ELF-1 (cell line): Measurements from ENCODE around the gene MRRF.

ENCODE experiments used
- DNase-seq: peaks from one replicate; pipeline ENCODE4 v3.0.0-alpha.2; 2016; ENCODE audit warnings: low read depth, low spot score

The MRRF gene, protein sequence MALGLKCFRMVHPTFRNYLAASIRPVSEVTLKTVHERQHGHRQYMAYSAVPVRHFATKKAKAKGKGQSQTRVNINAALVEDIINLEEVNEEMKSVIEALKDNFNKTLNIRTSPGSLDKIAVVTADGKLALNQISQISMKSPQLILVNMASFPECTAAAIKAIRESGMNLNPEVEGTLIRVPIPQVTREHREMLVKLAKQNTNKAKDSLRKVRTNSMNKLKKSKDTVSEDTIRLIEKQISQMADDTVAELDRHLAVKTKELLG

GRCh38 chr9:122264360-122265148 is at the start of gene MRRF, which contains the start of gene RBM18:
Gene MRRF, plus strand, starts transcription at chr9:122264882. Its CDS starts 6,010 bp downstream, at chr9:122270892.
Gene RBM18, minus strand, starts transcription at chr9:122264840. Its CDS starts 3,348 bp downstream, at chr9:122261492.
- DNase-seq = peak; percentile 98

- no peak for DNase-seq
These were observed 49.0 kb upstream of the MRRF start for GRCh38 chr9:122215663-122216062.

DNA sequence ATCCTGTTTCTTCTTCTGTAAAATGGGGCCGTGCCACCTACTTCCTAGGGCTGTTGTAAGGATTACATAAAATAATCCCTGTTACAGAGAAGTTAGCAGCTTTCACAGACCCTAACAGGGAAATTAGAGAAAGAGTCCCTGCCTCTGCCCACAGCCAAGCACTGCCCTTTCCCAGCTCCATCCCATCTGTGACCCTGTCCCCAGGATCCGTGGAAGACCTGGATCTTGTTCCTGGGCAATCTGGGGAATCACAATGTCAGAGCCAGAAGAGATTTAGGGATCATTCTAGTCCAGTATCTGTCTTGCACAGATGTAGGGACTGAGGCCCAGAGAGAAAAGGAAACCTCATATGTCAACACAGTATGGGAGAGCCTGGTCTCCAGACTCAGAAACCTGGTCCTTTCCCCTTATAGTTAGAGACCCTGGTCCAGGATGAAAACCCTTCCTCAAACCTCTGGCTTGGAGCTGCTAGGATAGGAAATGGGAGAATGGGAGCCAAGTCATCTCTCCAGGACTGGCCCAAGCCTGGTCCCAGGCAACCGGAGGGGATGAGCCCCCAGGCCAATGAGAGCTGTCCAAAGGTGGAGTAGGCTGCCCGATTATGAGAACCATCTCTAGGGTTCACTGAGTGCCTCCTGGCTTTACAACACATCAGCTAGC is 48.4 kb upstream of the MRRF start:
- no peak for DNase-seq

- DNase-seq = no peak
These were observed 47.8 kb upstream of the MRRF start for GRCh38 chr9:122216798-122217418.

DNA sequence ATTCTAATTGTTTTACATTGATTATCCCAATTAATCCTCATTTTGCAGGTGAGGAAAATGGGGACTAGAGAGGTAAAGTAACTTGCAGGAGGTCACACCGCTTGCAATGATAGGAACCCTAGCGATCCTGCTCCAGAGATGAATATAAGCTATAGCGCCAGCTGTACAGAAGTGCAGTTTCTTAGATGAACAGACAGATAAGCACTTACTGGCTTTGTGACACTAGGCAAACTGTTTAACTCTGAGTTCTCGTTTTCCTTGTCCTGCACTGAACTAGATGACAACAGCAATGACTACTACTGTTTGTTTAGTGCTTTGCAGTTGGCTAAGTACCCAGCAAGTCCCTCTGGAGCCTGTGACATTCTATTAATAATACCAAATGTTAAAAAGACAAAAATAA is 47.0 kb upstream of the MRRF start:
- DNase-seq = no peak

- no peak for DNase-seq
These were observed 46.4 kb upstream of the MRRF start for GRCh38 chr9:122218071-122218934.

GRCh38 chr9:122218935-122219855 is 45.5 kb upstream of the MRRF start:
- DNase-seq = peak; percentile 64

- peak; percentile 61 for DNase-seq
These were observed 44.6 kb upstream of the MRRF start for GRCh38 chr9:122219856-122220672.

DNA sequence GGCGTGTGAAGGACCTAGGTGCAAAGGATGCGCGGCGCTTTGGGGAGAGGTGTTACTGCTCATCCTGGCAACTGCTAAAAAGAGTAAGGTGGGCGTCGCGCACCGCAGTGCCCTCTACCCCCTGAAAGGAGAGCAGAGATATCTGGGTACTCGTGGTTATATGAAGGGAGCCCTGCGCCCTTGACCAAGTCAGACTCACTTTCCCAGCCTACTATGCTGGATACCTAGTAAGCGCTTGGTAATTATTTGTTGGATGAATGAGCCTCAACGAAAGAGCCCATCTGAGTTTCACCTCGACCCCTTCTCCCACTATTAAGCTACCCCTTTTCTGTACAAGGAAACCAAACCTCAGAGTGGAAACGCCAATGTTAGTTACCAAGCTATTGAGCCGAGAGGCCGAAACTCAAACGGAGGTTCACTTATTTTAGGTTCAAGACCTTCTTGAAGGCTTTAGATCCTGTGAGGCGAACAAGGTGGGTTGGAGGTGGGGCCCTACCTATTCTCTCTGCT is 44.0 kb upstream of the MRRF start:
- DNase-seq = no peak

DNA sequence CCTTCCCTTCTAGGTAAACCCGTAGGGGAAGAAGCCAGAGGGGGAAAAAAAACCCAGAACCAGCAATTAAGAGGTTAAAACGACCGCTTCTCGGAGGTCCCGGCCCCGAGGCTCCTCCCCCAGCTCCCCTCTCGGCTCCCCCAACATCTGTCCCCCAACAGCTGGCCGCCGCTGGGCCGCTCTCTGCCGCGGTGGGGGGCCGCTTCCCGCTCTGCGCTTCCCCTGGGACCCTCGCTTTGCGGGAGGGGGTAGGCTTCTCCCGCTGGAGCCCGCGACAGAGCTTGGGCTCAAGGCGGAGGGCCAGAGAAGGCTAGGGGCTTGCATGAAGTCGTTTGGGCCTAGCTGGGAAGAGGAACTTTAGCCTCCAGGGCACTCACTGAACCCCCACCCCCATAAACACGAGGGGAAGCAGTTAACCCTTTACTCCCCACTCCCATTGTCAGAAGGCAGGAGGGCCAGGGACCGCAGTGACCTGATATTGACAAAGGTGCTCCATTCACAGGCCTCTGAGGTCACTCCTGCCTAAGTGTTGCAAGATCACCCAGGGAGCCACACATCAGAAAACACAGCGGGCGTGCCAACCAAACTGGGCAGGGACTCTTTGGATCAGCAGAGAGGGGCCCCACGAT is 43.4 kb upstream of the MRRF start:
- DNase-seq = peak; percentile 30

GRCh38 chr9:122222791-122223190 is 41.9 kb upstream of the MRRF start:
- DNase-seq = no peak

GRCh38 chr9:122223435-122223834 is 41.2 kb upstream of the MRRF start:
- DNase-seq = no peak

- no peak for DNase-seq
These were observed 39.2 kb upstream of the MRRF start for GRCh38 chr9:122225312-122226141.

- DNase-seq = no peak
These were observed 38.4 kb upstream of the MRRF start for GRCh38 chr9:122226142-122226757.

DNA sequence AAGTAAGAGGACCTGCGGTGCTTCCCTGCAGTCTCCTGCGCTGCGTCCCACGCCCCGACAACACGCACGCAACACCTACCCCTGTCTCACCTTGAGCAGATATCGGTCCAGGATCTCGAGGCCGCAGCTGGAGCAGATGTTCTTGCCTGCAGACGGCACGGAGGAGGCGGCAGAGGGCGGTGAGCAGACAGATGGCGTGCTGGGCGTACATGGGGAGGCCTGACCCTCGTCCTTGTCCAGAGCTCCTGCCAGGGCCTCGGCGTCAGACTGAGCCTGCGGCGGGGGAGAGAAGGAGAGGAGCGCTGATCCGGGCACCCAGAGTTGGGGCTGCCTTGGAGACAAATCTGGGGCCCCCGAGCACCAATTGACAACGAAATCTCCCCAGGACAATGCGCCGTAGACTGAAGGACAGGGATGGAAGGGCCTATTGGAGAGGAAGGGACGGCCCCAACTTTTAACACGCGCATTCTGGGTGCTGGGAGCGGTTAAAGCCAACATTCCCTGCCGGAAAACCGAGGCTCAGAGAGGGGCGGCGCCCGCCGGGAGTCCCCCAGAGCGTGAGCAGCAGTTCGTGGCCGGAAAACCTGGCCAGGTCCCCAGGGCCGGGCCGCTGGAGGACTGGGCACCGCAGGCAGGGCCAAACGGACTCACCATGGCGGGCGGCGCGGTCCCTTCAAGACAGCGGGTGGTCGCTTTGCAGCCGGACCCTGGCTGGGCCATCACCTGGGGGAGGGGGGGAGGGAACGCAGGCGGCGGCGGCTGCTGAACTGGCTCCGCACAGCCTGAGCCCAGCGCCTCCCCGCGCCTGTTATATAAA is 37.7 kb upstream of the MRRF start:
- DNase-seq = peak; percentile 48

- no peak for DNase-seq
These were observed 37.1 kb upstream of the MRRF start for GRCh38 chr9:122227575-122227900.
